Stimulated activated memory B cell treated with anti-CD40 and anti-IgM and Interleukin-4, amounts not matched to agents 10 μg/mL and 1 μg/mL and 100 μg/mL, for 72 hours (primary cell): ENCODE measurements around the gene DNAJA3.

Experiments used
- ATAC-seq: fragments of 150-1000 bp; cut with Tn5 transposase; 2 replicates; pipeline ENCODE4 v1.10.0; 2021
- H3K27ac Mint-ChIP-seq: one replicate; pipeline ENCODE4 v1.8.0; 2022; ENCODE audit warnings: mild to moderate bottlenecking, mixed read lengths
- H3K27me3 Mint-ChIP-seq: one replicate; pipeline ENCODE4 v1.8.0; 2022; ENCODE audit warnings: mixed read lengths
- H3K36me3 Mint-ChIP-seq: one replicate; pipeline ENCODE4 v1.8.0; 2022; ENCODE audit warnings: mixed read lengths
- H3K4me1 Mint-ChIP-seq: one replicate; pipeline ENCODE4 v1.8.0; 2022; ENCODE audit warnings: mixed read lengths
- H3K4me3 Mint-ChIP-seq: one replicate; pipeline ENCODE4 v1.8.0; 2022; ENCODE audit warnings: mild to moderate bottlenecking, moderate library complexity, mixed read lengths
- H3K9me3 Mint-ChIP-seq: one replicate; pipeline ENCODE4 v1.8.0; 2022; ENCODE audit warnings: mixed read lengths

DNAJA3 gene

DNA sequence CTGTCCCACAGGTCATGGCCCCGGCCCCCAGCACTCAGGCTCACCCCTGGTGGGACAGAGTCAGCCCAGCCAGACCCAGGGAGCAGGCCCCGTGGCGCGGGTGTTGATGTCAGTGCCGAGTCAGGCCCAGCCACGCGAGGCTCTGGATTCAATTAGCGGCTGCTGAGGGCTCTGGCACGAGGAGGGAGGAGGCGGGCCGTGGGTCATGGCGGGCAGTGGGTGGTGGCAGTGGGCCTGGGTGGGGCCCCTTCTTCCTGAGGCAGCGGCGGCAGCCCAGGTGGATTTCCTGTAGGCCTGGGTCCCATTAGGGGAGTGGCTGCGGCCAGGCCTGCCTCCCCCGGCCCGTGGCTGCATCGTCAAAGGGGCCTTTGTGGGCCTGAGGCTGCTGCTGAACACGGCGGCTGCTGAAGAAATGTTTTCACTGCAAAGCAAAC lies 41.1 kb upstream of the DNAJA3 start:
- H3K27ac Mint-ChIP-seq, result no peak overlapping the region
- H3K4me3 Mint-ChIP-seq, result no peak overlapping the region
- ATAC-seq, result no peak
- H3K9me3 Mint-ChIP-seq, result no peaks in the 10 kb centered on the region
- peaks cover 51% of the 10 kb centered on the region for H3K36me3 Mint-ChIP-seq
- H3K4me1 Mint-ChIP-seq, result peaks cover 7% of the 10 kb centered on the region
- no peaks in the 10 kb centered on the region for H3K27me3 Mint-ChIP-seq

DNA sequence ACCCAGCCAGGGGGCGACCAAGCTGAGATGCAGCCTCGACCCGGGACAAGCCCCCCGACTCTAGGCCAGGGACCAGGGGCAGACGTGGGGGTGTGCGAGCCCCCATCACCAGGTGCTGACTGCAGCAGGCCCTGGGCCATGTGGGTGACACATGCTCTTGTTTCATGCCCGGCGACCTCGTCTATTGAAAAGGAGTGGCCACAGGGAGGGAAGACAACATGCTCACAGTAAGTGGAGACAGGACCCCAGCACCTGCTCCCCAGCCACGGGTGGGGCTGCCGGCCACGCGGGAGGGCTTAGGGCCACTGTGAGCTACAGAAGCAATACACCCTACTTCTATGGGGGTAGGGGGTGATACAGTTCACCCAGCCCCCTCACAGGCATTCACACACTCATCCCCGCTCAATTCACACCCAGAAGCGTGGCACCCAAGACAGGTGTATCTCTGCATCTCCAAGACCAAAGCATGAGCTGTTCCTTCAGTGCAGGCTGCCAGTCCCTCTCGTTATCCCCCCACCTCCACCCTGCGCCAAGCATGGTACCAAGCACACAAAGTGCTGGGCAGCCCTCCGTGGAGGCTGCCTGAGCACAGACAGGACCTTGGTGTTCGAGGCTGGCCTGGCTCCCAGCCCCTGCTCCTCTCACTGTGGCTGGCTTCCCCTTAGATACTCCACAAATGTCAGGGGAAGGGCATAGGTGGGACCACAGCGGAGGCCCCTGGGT lies 40.4 kb upstream of the DNAJA3 start:
- Mint-ChIP-seq H3K27me3 (no peaks in the 10 kb centered on the region), H3K27ac (no peak overlapping the region), H3K4me1 (peaks cover 7% of the 10 kb centered on the region), H3K4me3 (no peak overlapping the region), H3K9me3 (no peaks in the 10 kb centered on the region), H3K36me3 (peaks cover 56% of the 10 kb centered on the region)
- ATAC-seq, result no peak

DNA sequence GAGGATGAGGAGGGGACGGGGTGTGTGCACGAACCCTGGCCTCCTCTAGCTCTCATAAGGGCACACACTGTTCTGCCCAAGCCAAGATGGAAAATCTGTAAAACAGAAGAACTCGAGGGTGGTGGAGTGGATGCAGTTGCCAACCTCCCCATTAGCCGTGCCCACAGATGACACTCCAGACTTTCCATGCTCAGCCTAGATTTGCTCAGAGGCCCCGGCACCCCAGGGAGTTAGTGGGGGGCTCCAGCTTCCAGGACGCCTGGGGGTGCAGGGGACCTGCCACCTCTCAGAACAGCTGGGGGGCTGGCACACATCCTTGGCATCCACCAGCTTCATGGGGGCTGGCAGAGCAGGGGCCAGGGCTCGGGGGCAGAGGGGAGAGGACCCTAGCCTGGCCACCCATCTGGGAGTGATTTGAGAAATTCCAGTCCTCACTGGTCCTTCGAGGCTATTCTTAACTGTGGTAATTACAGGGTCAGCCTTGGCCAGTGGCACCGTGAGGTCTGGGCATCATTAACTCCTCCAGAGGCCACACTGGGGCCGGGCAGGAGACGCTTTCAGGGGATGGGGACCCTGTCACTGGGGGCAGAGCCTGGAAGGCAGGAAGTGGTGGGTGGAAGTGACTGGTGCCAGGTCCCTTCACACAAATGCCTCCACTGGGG lies 39.7 kb upstream of the DNAJA3 start:
- Mint-ChIP-seq H3K36me3 (peaks cover 56% of the 10 kb centered on the region), H3K4me1 (peaks cover 1% of the 10 kb centered on the region), H3K27ac (no peak overlapping the region), H3K4me3 (no peak overlapping the region), H3K27me3 (no peaks in the 10 kb centered on the region), H3K9me3 (no peaks in the 10 kb centered on the region)
- no peak for ATAC-seq

DNA sequence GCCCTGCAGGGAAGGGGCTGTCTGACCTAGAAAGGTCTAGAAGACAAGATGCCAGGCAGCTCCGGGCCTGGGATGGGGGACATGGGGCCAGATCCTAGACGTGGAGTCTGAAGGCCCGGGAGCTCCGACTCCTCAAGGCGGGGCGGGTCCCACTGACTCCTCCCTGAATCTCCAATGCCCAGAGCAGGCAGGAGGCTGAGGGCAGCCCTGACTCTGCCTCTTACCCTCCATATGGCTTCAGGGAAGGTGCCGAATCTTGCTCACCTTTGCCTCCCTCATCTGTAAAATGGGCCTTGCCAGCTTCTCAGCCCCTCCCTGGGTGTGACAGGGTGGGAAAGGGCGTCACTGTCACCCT lies 39.2 kb upstream of the DNAJA3 start:
- no peak overlapping the region for H3K4me3 Mint-ChIP-seq
- H3K27ac Mint-ChIP-seq, result no peak overlapping the region
- H3K27me3 Mint-ChIP-seq, result no peaks in the 10 kb centered on the region

DNA sequence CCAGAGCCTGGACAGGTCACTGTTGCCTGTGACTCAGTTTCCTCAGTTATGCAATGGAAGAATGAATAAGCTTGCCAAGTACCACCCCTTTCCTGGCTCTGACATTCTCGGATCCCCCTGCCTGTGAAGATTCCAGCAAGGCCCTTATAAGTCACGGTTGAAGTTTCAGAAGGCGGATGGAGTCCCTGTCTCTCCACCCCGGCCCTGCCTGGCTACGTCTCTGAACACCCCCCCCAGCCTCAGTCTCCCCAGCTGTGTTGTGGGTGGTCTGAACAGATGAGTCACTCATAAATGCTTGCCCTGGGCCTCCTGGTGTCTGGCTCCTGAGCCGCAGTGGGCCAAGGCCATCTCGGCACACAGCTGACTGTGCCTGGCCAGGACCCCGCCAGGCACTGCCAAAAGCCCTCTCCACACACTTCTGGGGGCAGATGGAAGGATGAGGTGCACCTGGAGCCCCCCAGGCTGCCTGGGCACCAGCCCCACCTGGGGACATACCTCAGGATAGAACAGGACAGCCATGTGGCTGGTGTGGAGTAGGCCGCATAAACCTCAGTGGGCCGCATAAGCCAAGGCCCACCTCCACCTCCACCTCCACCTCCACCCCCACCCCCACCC lies 38.6 kb upstream of the DNAJA3 start:
- no peak overlapping the region for H3K27ac Mint-ChIP-seq

More for the DNA sequence above, 39.2 kb upstream of the DNAJA3 start:
- no peaks in the 10 kb centered on the region for H3K9me3 Mint-ChIP-seq
- H3K36me3 Mint-ChIP-seq, result peaks cover 57% of the 10 kb centered on the region
- ATAC-seq, result no peak
- H3K4me1 Mint-ChIP-seq, result no peaks in the 10 kb centered on the region

DNA sequence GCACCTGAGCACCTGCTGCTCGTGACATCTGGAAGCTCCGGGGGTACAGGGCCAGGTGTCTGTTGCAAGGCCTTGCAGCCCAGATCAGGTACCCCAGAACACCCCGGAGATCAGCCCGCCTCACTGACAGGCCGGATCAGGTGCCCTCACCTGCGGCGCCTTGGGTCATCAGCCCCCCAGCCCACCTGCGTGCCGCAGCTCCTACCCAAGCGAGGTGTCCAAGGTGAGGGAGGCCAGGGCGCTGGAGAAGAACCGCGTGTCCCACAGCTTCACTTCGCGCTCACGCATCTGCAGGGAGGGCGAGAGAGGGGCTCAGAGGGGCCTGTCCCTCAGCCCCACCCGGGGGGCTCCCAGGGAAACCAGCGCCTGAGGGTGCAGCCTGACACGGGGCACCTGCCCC lies 37.9 kb upstream of the DNAJA3 start:
- H3K4me1 Mint-ChIP-seq, result no peaks in the 10 kb centered on the region
- no peak overlapping the region for H3K4me3 Mint-ChIP-seq
- H3K9me3 Mint-ChIP-seq, result no peaks in the 10 kb centered on the region
- no peaks in the 10 kb centered on the region for H3K27me3 Mint-ChIP-seq
- H3K27ac Mint-ChIP-seq, result no peak overlapping the region
- peaks cover 55% of the 10 kb centered on the region for H3K36me3 Mint-ChIP-seq
- ATAC-seq, result no peak

More for the DNA sequence above, 38.6 kb upstream of the DNAJA3 start:
- H3K36me3 Mint-ChIP-seq, result peaks cover 53% of the 10 kb centered on the region
- H3K4me3 Mint-ChIP-seq, result no peak overlapping the region
- H3K27me3 Mint-ChIP-seq, result no peaks in the 10 kb centered on the region
- no peak for ATAC-seq
- no peaks in the 10 kb centered on the region for H3K4me1 Mint-ChIP-seq
- H3K9me3 Mint-ChIP-seq, result no peaks in the 10 kb centered on the region

DNA sequence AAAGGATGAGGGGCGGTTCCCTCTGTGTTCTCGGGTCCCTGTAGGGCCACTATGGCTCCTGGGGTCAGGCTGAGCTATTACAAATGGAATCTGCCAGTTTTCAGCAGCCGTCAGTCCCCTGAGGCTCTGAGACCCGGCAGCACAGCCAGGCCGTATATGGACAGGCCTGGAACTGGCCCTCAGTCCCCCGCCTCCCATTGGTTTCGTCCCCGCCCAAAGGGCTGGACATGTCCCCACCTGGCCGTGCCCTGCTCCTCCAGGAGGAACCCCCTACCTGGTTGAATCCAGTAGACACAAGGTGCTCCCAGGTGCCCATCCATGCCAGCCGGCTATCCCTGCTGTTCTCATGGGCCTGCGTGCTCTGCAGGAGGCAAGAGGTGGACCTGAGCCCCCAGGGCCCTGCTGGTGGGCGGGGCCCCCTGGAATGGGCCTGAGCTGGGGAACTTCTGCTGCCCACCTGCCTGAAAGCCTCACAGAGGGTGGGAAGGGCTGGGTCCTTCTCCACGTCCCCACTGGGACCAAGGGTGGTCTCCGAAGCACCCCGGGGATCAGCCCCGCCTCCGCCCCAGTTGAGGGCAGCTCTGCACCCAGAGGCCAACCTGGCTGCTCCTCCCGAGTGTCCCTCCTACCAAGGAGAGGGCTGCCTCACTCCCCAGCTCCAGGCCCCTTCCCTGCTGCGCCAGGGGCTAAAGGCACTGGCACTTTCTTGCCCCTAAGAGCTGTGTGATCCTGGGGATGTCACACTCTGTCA lies 37.2 kb upstream of the DNAJA3 start:
- H3K27ac Mint-ChIP-seq, result no peak overlapping the region
- ATAC-seq, result no peak
- peaks cover 50% of the 10 kb centered on the region for H3K36me3 Mint-ChIP-seq
- H3K4me1 Mint-ChIP-seq, result no peaks in the 10 kb centered on the region
- no peaks in the 10 kb centered on the region for H3K27me3 Mint-ChIP-seq
- H3K9me3 Mint-ChIP-seq, result no peaks in the 10 kb centered on the region
- H3K4me3 Mint-ChIP-seq, result no peak overlapping the region

DNA sequence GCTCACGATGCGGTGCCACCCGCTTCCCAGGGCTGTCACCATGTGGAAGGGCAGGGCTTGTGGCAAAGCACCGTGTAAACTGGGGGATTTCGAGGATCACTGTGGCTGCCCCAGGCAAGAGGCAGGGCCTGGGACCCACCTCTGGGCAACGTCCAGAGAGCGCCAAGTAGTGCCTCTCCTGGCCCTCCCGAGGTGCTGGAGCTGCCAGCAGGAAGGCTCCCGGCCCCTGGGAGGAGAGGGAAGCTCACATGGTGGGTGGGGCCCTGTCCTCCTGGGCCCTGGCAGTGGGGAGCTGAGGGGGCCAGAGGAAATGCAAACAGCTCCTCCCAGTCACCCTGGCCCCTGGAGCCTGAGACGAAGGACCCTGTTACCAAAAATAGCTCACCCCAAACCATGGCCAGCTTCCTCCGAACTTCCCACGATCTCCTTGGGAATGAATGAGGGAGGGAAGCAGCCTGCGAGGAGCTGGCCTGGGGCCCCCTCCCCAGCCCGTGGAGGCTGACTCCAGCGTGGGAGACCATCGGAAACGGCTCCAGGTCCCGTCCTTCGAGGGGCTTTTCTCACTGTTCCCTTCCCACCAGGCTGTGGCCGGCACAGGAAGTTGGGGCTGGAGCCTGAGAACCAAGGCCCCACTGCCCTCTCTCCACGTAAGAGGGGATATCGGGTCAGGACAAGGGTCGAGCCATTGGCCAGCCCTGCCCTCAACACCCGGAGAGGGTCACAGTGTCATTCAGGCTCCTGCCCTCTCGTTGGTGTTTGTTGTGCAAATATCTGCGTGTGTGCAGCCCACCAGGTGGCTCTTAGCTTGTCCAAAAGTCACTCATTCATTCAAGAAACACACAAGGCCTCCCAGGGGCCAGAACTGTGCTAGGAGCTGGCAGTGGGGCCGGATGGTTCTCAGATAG lies 36.4 kb upstream of the DNAJA3 start:
- no peak for ATAC-seq
- no peaks in the 10 kb centered on the region for H3K27me3 Mint-ChIP-seq
- peaks cover 52% of the 10 kb centered on the region for H3K36me3 Mint-ChIP-seq
- H3K9me3 Mint-ChIP-seq, result no peaks in the 10 kb centered on the region
- no peak overlapping the region for H3K27ac Mint-ChIP-seq
- no peaks in the 10 kb centered on the region for H3K4me1 Mint-ChIP-seq
- H3K4me3 Mint-ChIP-seq, result no peak overlapping the region

DNA sequence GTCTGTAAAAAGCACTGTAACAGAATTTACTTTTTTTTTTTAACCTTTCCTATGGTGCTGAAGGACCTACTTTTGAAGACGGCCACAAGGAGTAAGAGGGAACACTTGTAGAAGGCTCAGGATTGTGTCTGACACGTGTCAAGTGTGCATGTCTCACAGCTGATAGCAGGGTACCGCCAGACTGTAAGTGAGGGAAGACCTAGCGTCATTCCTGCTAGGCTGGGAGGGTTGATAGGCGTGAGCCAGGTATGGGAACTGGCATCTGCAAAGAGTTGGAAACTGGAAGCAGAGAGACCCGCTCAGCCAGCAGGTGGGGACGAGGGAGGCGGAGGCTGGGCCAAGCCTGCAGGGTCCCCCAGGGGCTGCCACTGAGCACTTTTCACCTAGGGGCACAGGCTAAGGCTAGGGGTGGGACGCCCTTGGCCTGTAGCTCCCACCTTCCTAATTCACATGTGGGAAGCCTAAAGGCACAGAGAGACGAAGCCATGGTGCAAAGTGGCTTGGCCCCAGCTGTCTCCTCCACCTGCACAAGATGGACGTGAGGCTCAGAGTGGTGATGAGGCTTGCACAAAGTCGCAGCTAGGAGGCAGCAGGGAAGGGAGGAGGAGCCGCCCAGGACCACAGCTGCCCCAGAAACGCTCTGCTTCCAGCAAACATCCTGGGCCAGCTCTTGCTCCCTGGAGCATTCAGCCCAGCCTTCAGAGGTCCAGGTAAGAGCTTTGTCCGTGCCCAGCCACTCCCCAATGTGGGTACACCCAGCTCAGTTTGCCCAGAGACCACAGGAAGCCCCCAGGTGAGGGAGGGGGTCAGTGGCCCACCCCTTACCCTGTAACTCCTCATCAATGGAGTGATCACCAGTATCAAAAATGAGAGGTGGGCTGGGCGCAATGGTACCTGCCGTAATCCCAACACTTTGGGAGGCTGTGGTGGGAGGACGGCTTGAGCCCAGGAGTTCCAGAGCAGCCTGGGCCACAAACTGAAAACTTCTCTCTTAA lies 35.1 kb upstream of the DNAJA3 start:
- H3K4me3 Mint-ChIP-seq, result no peak overlapping the region
- H3K27ac Mint-ChIP-seq, result no peak overlapping the region
- peaks cover 59% of the 10 kb centered on the region for H3K36me3 Mint-ChIP-seq
- no peaks in the 10 kb centered on the region for H3K9me3 Mint-ChIP-seq
- no peaks in the 10 kb centered on the region for H3K27me3 Mint-ChIP-seq
- ATAC-seq, result no peak
- peaks cover 3% of the 10 kb centered on the region for H3K4me1 Mint-ChIP-seq

DNA sequence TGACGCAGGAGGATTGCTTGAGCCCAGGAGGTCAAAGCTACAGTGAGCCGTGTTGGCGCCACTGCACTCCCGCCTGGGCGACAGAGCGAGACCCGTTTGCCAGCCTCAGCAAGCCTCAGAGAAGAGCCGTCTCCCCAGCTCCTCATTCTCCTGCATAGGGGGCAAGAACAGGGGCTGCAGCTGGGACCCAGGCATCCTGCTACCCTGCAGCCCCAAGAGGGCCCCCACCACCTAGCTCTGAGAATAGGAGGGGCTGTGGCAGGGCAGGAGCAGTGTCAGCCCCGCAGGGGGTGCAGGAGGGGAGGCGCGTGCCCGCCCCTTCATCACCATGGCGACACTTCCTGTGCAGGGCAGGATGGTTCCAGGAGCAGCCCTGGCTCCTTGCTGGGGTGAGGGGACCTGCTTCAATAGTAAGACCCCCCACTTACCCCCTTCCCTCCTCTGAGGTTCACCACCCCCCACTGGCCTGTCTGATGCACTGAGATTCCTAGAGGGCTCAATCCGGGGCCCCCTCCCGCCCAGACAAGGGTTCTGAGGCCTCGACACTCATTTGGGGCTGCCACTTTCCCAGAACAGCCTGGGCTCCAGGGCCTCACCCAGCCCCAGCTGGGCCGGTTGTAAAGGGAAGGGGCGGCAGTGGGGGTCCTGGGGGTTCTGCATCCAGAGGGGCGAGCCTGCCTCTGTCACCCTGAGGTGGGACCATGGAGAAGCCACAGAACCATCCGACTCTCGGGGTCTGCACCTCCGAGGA lies 33.9 kb upstream of the DNAJA3 start:
- no peak overlapping the region for H3K27ac Mint-ChIP-seq
- no peak for ATAC-seq
- H3K9me3 Mint-ChIP-seq, result no peaks in the 10 kb centered on the region
- peaks cover 5% of the 10 kb centered on the region for H3K4me1 Mint-ChIP-seq
- no peak overlapping the region for H3K4me3 Mint-ChIP-seq
- no peaks in the 10 kb centered on the region for H3K27me3 Mint-ChIP-seq
- peaks cover 52% of the 10 kb centered on the region for H3K36me3 Mint-ChIP-seq

DNA sequence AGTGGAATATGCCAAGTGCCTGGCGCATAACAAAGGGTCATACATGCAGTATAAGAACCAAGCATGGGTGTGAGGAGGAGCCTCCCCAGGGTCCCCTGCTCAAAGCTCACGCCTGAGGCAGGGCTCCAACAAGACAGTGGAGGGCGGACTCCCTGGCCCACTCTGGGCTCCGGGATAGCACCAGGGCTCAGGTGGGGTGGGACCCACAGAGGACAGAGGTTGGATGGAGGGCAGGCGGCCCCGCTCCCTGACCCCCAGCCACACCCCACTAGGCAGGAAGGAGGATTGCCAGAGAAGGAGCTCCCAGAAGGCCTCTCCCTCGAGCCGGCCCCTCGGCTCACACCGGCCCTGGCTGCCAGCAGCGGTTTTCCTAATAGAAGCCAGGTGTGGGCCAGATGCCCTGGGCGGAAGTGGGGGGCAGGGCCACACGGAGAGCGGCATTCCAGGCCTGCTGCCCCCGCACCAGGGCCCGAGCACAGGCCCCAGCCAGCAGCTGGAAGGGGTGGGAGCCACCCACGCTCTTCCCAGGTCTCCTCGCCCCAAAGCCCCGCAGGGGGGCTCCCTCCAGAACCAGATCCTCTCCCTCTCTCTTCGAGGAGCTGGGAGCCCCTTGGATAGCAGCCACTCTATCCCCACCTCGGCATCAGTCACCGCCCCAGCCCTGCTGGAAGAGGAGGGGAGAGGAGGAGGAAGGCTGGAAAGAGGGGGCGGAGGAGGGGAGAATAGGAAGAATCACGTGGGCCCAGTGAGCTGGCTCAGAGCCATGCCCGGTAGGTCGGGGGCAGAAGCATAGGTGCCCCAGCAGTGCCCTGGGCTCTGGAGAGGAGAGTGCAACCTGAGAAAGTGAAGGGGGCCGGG lies 33.1 kb upstream of the DNAJA3 start:
- H3K27me3 Mint-ChIP-seq, result no peaks in the 10 kb centered on the region
- ATAC-seq, result no peak
- H3K9me3 Mint-ChIP-seq, result no peaks in the 10 kb centered on the region
- no peak overlapping the region for H3K4me3 Mint-ChIP-seq
- H3K27ac Mint-ChIP-seq, result no peak overlapping the region
- peaks cover 5% of the 10 kb centered on the region for H3K4me1 Mint-ChIP-seq
- H3K36me3 Mint-ChIP-seq, result peaks cover 47% of the 10 kb centered on the region

DNA sequence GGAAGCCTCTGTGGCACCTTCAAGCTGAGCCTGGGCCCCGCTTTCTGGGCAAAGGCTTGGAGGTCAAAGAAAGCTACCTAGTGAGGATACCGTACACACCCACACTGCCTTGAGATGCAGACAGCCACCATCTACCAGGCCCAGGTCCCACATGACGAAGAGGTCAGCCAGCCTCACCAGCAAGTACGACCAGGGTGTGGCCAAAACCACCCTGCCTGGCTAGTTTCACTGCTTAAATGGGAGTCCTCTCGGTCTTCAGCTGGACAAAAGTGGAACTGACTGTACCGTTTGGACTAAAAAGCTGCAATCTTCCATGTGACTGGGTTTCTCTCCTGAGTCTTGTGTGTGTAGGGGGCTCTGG lies 32.4 kb upstream of the DNAJA3 start:
- Mint-ChIP-seq H3K27me3 (no peaks in the 10 kb centered on the region), H3K9me3 (no peaks in the 10 kb centered on the region), H3K4me3 (no peak overlapping the region), H3K4me1 (peaks cover 5% of the 10 kb centered on the region), H3K36me3 (peaks cover 47% of the 10 kb centered on the region), H3K27ac (no peak overlapping the region)
- no peak for ATAC-seq
